Esophagus squamous epithelium (tissue), 5 donors: ENCODE data around the gene RALB. TPM values are rescaled to one million over a fixed set of nuclear protein-coding genes. Genes with fewer than 3 reads are reported as not detected.
A peak's percentile ranks its signal among the peaks of the same experiment; 100 is the strongest.

ENCODE experiments used
- DNase-seq: peaks from one replicate; lab custom pipeline; 2025; lab: John Stamatoyannopoulos, UW
- H3K27ac ChIP-seq, 4 donors: fragments of 200-600 bp; sonication (generic); one replicate each; pipeline ENCODE4 v1.5.1; 2016 to 2019; ENCODE audit warnings: mild to moderate bottlenecking in 1 of 4
- H3K27me3 ChIP-seq, 4 donors: fragments of 200-600 bp; sonication (generic); 1 replicate in 3 of 4; 2 replicates in 1 of 4; pipeline versions ENCODE4 v1.5.1 to v1.6.0; 2017 to 2021; ENCODE audit warnings: antibody characterized with exemption in 1 of 4
- H3K36me3 ChIP-seq, 3 donors: fragments of 200-600 bp; sonication (generic); one replicate each; pipeline ENCODE4 v1.5.1; 2016 to 2019
- H3K4me1 ChIP-seq, 3 donors: fragments of 200-600 bp; sonication (generic); one replicate each; pipeline ENCODE4 v1.5.1; 2017 to 2019
- H3K4me3 ChIP-seq, 4 donors: fragments of 200-600 bp; sonication (generic); 1 replicate in 3 of 4; 2 replicates in 1 of 4; pipeline ENCODE4 v1.5.1; 2016 to 2019; ENCODE audit warnings: mild to moderate bottlenecking in 2 of 4, moderate library complexity in 1 of 4
- H3K9me3 ChIP-seq, 3 donors: fragments of 200-600 bp; sonication (generic); one replicate each; pipeline ENCODE4 v1.5.1; 2016 to 2019
- CTCF ChIP-seq, 6 experiments: fragments of 450-650 bp in 4 of 6; fragments of 200-600 bp in 2 of 6; sonication (generic) in 2 of 6; IDR thresholded peaks; one replicate each; pipeline ENCODE4 v1.5.1; 2016 to 2019; ENCODE audit warnings: antibody characterized with exemption in 6 of 6, mild to moderate bottlenecking in 4 of 6, moderate library complexity in 4 of 6
- POLR2A ChIP-seq, 4 donors: fragments of 450-650 bp; IDR thresholded peaks; one replicate each; pipeline ENCODE4 v1.6.1; 2017; ENCODE audit warnings: antibody characterized with exemption in 4 of 4, mild to moderate bottlenecking in 4 of 4, moderate library complexity in 3 of 4
- WGBS, 2 donors: methylation state at CpG; one replicate each; pipeline ENCODE4 v1.1.5; 2018; 5-methylcytosine and 5-hydroxymethylcytosine counted together
- intact Hi-C: fragments of 100-400 bp; cut with DNase I; formaldehyde crosslinking; loops from one replicate; pipeline ENCODE4 v1.15.0; 2022
- total RNA-seq, 4 donors: library from RNA; depleted of rRNA; stranded (reverse); fragments of >200 nt; gene quantifications; one replicate each; pipeline ENCODE4 v1.1.0, GENCODE V29; 2016
- donor health status: DM: yes; HTN: yes; CAD: no.

RALB gene
- total RNA-seq, 4 donors from 2014 or later, result 50.2 to 99.2 (median 64.8) TPM

GRCh38 chr2:120253021-120253882 lies 600 bp downstream of the RALB start:
- Histone ChIP-seq H3K27ac (peak overlapping the region; percentile 88 to 98 (median 93)), H3K27me3 (peaks cover 0 to 11% (median 0%) of the 10 kb centered on the region in 4 donors), H3K4me1 (peaks cover 6 to 56% (median 39%) of the 10 kb centered on the region in 3 donors), H3K9me3 (no peaks in the 10 kb centered on the region), H3K4me3 (peak overlapping the region; percentile 62 to 90 (median 72)), H3K36me3 (no peaks in the 10 kb centered on the region)
- TF ChIP-seq POLR2A (IDR thresholded peaks at IDR 0.05), result peak in 1 of 4 donors; percentile 41
- TF ChIP-seq CTCF (IDR thresholded peaks at IDR 0.05), result peak in 5 of 6 experiments; percentile 15 to 48 (median 29)
- DNase-seq, result peak; percentile 37
- intact Hi-C loops, result no loop called here
- 0% methylated on average over 11 of the region's 60 CpGs; no CpG with 5 or more reads in 1 of the 2 donors for WGBS, 2 donors

- Histone ChIP-seq H3K27ac (peak overlapping the region; percentile 88 to 98 (median 93)), H3K36me3 (no peaks in the 10 kb centered on the region), H3K4me1 (peaks cover 6 to 56% (median 40%) of the 10 kb centered on the region in 3 donors), H3K4me3 (peak overlapping the region; percentile 62 to 90 (median 72)), H3K9me3 (no peaks in the 10 kb centered on the region), H3K27me3 (peaks cover 0 to 8% (median 0%) of the 10 kb centered on the region in 4 donors)
- intact Hi-C loops, result no loop called here
- 44 to 59% methylated on average over 8 of the region's 8 CpGs for WGBS, 2 donors
- TF ChIP-seq POLR2A (IDR thresholded peaks at IDR 0.05), result no peak
- no peak for TF ChIP-seq CTCF (IDR thresholded peaks at IDR 0.05)
- no peak for DNase-seq
These were observed 1.5 kb downstream of the RALB start for GRCh38 chr2:120254178-120254577.

GRCh38 chr2:120255071-120255470 lies 2.4 kb downstream of the RALB start:
- H3K27ac ChIP-seq, result no peak overlapping the region
- WGBS, 2 donors, result 66 to 72% methylated on average over 6 of the region's 6 CpGs

GRCh38 chr2:120255986-120256650 lies 3.5 kb downstream of the RALB start:
- TF ChIP-seq CTCF (IDR thresholded peaks at IDR 0.05), result no peak
- no peak for TF ChIP-seq POLR2A (IDR thresholded peaks at IDR 0.05)
- 63 to 66% methylated on average over 9 of the region's 9 CpGs for WGBS, 2 donors
- Histone ChIP-seq H3K27ac (no peak overlapping the region), H3K4me3 (no peak overlapping the region), H3K27me3 (no peaks in the 10 kb centered on the region), H3K36me3 (no peaks in the 10 kb centered on the region), H3K9me3 (peaks cover 0 to 7% (median 0%) of the 10 kb centered on the region in 3 donors), H3K4me1 (peaks cover 6 to 65% (median 41%) of the 10 kb centered on the region in 3 donors)
- DNase-seq, result no peak
- intact Hi-C loops, result no loop called here

More at GRCh38 chr2:120255071-120255470, 2.4 kb downstream of the RALB start:
- H3K9me3 ChIP-seq, result peaks cover 0 to 1% (median 0%) of the 10 kb centered on the region in 3 donors
- no peak for TF ChIP-seq CTCF (IDR thresholded peaks at IDR 0.05)
- TF ChIP-seq POLR2A (IDR thresholded peaks at IDR 0.05), result no peak
- peak overlapping the region in 1 of 4 donors; percentile 75 for H3K4me3 ChIP-seq
- no peaks in the 10 kb centered on the region for H3K36me3 ChIP-seq
- peaks cover 0 to 8% (median 0%) of the 10 kb centered on the region in 4 donors for H3K27me3 ChIP-seq
- intact Hi-C loops, result no loop called here
- H3K4me1 ChIP-seq, result peaks cover 6 to 56% (median 40%) of the 10 kb centered on the region in 3 donors
- DNase-seq, result no peak
